A673 (cell line): ENCODE results near the gene PCDHAC2.

ENCODE experiments used
- EZH2 ChIP-seq: fragments of 200-600 bp; sonication (generic); IDR thresholded peaks from 2 replicates; pipeline ENCODE4 v1.6.1; 2017; ENCODE audit warnings: borderline replicate concordance, low read depth, mild to moderate bottlenecking, mixed read lengths, antibody characterized with exemption, low read length; ENCODE audit not compliant: poor library complexity, severe bottlenecking
- TF ChIP-seq, protein P1 (sequence below): fragments of 300-800, 200-600 bp; sonication (generic); conservative IDR thresholded peaks from 2 replicates; pipeline ENCODE4 v1.5.1; 2017; ENCODE audit warnings: low read depth, mild to moderate bottlenecking, antibody characterized with exemption, low read length, moderate library complexity, mixed read lengths

DNA sequence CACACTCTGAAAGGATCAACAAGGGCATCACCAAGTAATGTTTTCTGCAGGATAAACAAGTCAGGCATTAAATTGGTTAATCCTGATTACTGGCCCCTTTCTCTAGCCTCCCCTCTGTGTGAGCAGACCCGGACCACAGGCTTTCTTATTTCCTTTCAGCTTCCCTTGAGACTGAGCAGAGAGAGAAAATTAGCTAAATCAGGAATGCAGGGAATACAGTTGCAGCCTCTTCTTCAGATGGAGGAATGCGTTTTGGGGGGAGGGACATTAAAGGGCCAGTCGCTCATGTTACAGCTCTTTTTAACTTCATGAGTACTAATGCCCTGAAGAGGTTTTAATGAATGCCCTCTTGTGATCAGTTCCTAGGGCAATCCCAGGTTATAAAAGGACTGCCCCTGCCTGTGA lies 19.8 kb downstream of the PCDHAC2 start:
- TF ChIP-seq, protein P1, sequence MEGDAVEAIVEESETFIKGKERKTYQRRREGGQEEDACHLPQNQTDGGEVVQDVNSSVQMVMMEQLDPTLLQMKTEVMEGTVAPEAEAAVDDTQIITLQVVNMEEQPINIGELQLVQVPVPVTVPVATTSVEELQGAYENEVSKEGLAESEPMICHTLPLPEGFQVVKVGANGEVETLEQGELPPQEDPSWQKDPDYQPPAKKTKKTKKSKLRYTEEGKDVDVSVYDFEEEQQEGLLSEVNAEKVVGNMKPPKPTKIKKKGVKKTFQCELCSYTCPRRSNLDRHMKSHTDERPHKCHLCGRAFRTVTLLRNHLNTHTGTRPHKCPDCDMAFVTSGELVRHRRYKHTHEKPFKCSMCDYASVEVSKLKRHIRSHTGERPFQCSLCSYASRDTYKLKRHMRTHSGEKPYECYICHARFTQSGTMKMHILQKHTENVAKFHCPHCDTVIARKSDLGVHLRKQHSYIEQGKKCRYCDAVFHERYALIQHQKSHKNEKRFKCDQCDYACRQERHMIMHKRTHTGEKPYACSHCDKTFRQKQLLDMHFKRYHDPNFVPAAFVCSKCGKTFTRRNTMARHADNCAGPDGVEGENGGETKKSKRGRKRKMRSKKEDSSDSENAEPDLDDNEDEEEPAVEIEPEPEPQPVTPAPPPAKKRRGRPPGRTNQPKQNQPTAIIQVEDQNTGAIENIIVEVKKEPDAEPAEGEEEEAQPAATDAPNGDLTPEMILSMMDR: no peak
- no peak for TF ChIP-seq EZH2
